Vagina (tissue), 2 donors: Measurements from ENCODE around the gene DIP2A. TPM values are rescaled to one million over a fixed set of nuclear protein-coding genes. Genes with fewer than 3 reads are reported as not detected.

ENCODE experiments used
- DNase-seq, 2 donors: peaks; one replicate each; pipeline ENCODE4 v3.0.0-alpha.2; 2017; ENCODE audit errors: extremely low spot score in 2 of 2
- H3K27ac ChIP-seq: fragments of 200-600 bp; sonication (generic); one replicate; pipeline ENCODE4 v1.5.1; 2019
- H3K27me3 ChIP-seq: fragments of 200-600 bp; sonication (generic); one replicate; pipeline ENCODE4 v1.5.1; 2019
- H3K36me3 ChIP-seq, 2 donors: fragments of 200-600 bp; sonication (generic); one replicate each; pipeline ENCODE4 v1.5.1; 2017 to 2019
- H3K4me1 ChIP-seq: fragments of 200-600 bp; sonication (generic); one replicate; pipeline ENCODE4 v1.5.1; 2019
- H3K4me3 ChIP-seq, 2 donors: fragments of 200-600 bp; sonication (generic); 1 replicate in 1 of 2; 2 replicates in 1 of 2; pipeline ENCODE4 v1.5.1; 2016 to 2019
- H3K9me3 ChIP-seq: fragments of 200-600 bp; sonication (generic); one replicate; pipeline ENCODE4 v1.5.1; 2019
- CTCF ChIP-seq, 3 experiments: fragments of 450-650 bp in 2 of 3; fragments of 200-600 bp in 1 of 3; sonication (generic) in 1 of 3; IDR thresholded peaks; one replicate each; pipeline ENCODE4 v1.5.1; 2017 to 2019; ENCODE audit warnings: antibody characterized with exemption in 3 of 3, mild to moderate bottlenecking in 2 of 3, moderate library complexity in 2 of 3
- POLR2A ChIP-seq, 2 donors: fragments of 450-650 bp; IDR thresholded peaks; one replicate each; pipeline ENCODE4 v1.6.1; 2017; ENCODE audit warnings: antibody characterized with exemption in 2 of 2, mild to moderate bottlenecking in 2 of 2, moderate library complexity in 2 of 2
- POLR2AphosphoS5 ChIP-seq, 2 donors: sonication (generic); formaldehyde crosslinking; IDR thresholded peaks; one replicate each; pipeline ENCODE4 v1.9.0; 2017; ENCODE audit warnings: antibody characterized with exemption in 2 of 2, mild to moderate bottlenecking in 2 of 2, low read depth in 1 of 2; ENCODE audit not compliant: insufficient read depth in 1 of 2
- intact Hi-C: fragments of 100-400 bp; cut with DNase I; formaldehyde crosslinking; loops from one replicate; pipeline ENCODE4 v1.15.1; 2023
- total RNA-seq: library from RNA; depleted of rRNA; stranded (reverse); fragments of >200 nt; gene quantifications from one replicate; pipeline ENCODE4 v1.2.3, GENCODE V29; 2016

DIP2A gene
- total RNA-seq, 1 donor from 2014 or later: 46.2 TPM

- Histone ChIP-seq H3K27ac (no peak overlapping the region), H3K4me1 (no peaks in the 10 kb centered on the region), H3K36me3 (peaks cover 0 to 53% of the 10 kb centered on the region in 2 donors), H3K4me3 (no peak overlapping the region), H3K27me3 (no peaks in the 10 kb centered on the region), H3K9me3 (no peaks in the 10 kb centered on the region)
- intact Hi-C loops: no loop called here
- no peak for DNase-seq
- TF ChIP-seq POLR2A (IDR thresholded peaks at IDR 0.05) (no peak), POLR2AphosphoS5 (IDR thresholded peaks at IDR 0.05; ENCODE audit: insufficient read depth in 1 of 2, low read depth in 1 of 2) (no peak), CTCF (IDR thresholded peaks at IDR 0.05) (no peak)
These were observed 91.6 kb downstream of the DIP2A start for GRCh38 chr21:46550116-46550941.

GRCh38 chr21:46551636-46552241 is 93.0 kb downstream of the DIP2A start:
- no peaks in the 10 kb centered on the region for H3K4me1 ChIP-seq
- no peak overlapping the region for H3K27ac ChIP-seq
- TF ChIP-seq POLR2AphosphoS5 (IDR thresholded peaks at IDR 0.05; ENCODE audit: insufficient read depth in 1 of 2, low read depth in 1 of 2): no peak
- peaks cover 0 to 52% of the 10 kb centered on the region in 2 donors for H3K36me3 ChIP-seq
- intact Hi-C loops: no loop called here
- peak in 1 of 2 donors; percentile 74 for DNase-seq
- H3K27me3 ChIP-seq: no peaks in the 10 kb centered on the region
- no peak overlapping the region for H3K4me3 ChIP-seq
- H3K9me3 ChIP-seq: no peaks in the 10 kb centered on the region

GRCh38 chr21:46552274-46552673 is 93.6 kb downstream of the DIP2A start:
- H3K36me3 ChIP-seq: peaks cover 0 to 48% of the 10 kb centered on the region in 2 donors

GRCh38 chr21:46552865-46553379 is 94.2 kb downstream of the DIP2A start:
- TF ChIP-seq CTCF (IDR thresholded peaks at IDR 0.05): no peak
- no peak for TF ChIP-seq POLR2AphosphoS5 (IDR thresholded peaks at IDR 0.05; ENCODE audit: insufficient read depth in 1 of 2, low read depth in 1 of 2)
- no peak for TF ChIP-seq POLR2A (IDR thresholded peaks at IDR 0.05)
- Histone ChIP-seq H3K4me1 (no peaks in the 10 kb centered on the region), H3K36me3 (peaks cover 0 to 54% of the 10 kb centered on the region in 2 donors), H3K27me3 (no peaks in the 10 kb centered on the region), H3K4me3 (no peak overlapping the region), H3K27ac (no peak overlapping the region), H3K9me3 (no peaks in the 10 kb centered on the region)
- intact Hi-C loops: no loop called here
- no peak for DNase-seq

More at GRCh38 chr21:46552274-46552673, 93.6 kb downstream of the DIP2A start:
- Histone ChIP-seq H3K27me3 (no peaks in the 10 kb centered on the region), H3K27ac (no peak overlapping the region), H3K4me3 (no peak overlapping the region), H3K9me3 (no peaks in the 10 kb centered on the region), H3K4me1 (no peaks in the 10 kb centered on the region)
- DNase-seq: no peak
- TF ChIP-seq POLR2A (IDR thresholded peaks at IDR 0.05) (no peak), CTCF (IDR thresholded peaks at IDR 0.05) (no peak), POLR2AphosphoS5 (IDR thresholded peaks at IDR 0.05; ENCODE audit: insufficient read depth in 1 of 2, low read depth in 1 of 2) (no peak)
- intact Hi-C loops: no loop called here

- Histone ChIP-seq H3K27ac (no peak overlapping the region), H3K36me3 (peaks cover 0 to 61% of the 10 kb centered on the region in 2 donors), H3K4me3 (no peak overlapping the region), H3K4me1 (no peaks in the 10 kb centered on the region), H3K9me3 (no peaks in the 10 kb centered on the region), H3K27me3 (no peaks in the 10 kb centered on the region)
- TF ChIP-seq CTCF (IDR thresholded peaks at IDR 0.05) (no peak), POLR2AphosphoS5 (IDR thresholded peaks at IDR 0.05; ENCODE audit: insufficient read depth in 1 of 2, low read depth in 1 of 2) (no peak), POLR2A (IDR thresholded peaks at IDR 0.05) (no peak)
- DNase-seq: no peak
- intact Hi-C loops: no loop called here
These were observed 95.3 kb downstream of the DIP2A start for GRCh38 chr21:46553993-46554392.
